B cell (primary cell): ENCODE measurements around the gene TNXB. TPM values are rescaled to one million over a fixed set of nuclear protein-coding genes. Genes with fewer than 3 reads are reported as not detected.

Experiments used
- ATAC-seq: fragments of 200-7000 bp; cut with Tn5 transposase; one replicate; pipeline ENCODE4 v1.10.0; 2021; ENCODE audit warnings: low read depth, mild to moderate bottlenecking, moderate number of reproducible peaks, moderate library complexity
- CTCF ChIA-PET: fragments of 350-600 bp; sonication (Branson Sonifier 250); formaldehyde crosslinking; loops from one replicate; lab custom pipeline; 2021; ENCODE audit warnings: antibody characterized with exemption, inconsistent platforms; lab: Charles Lee
- POLR2A ChIA-PET: fragments of 350-600 bp; sonication (Branson Sonifier 250); formaldehyde crosslinking; loops from one replicate; lab custom pipeline; 2021; ENCODE audit warnings: antibody characterized with exemption; lab: Charles Lee
- DNase-seq: peaks from one replicate; pipeline ENCODE4 v3.0.0; 2013
- H2AFZ ChIP-seq: 2 replicates; pipeline ENCODE4 v1.6.1; 2012; ENCODE audit warnings: mild to moderate bottlenecking, low read depth, low read length; ENCODE audit not compliant: insufficient read depth, poor library complexity, severe bottlenecking
- H3K27ac ChIP-seq, 2 donors: 1 replicate in 1 of 2; 2 replicates in 1 of 2; pipeline ENCODE4 v1.5.1; 2012 to 2013; ENCODE audit warnings: low read length in 2 of 2, mild to moderate bottlenecking in 2 of 2, moderate library complexity in 1 of 2
- H3K27me3 ChIP-seq, 4 experiments: fragments of 200-600 bp in 1 of 4; sonication (generic) in 1 of 4; replicated peaks in 1 of 4; 1 replicate in 2 of 4; 2 replicates in 2 of 4; pipeline versions ENCODE4 v1.6.1 to v1.7.0; 2013 to 2016; ENCODE audit warnings: low read length in 3 of 4, mild to moderate bottlenecking in 2 of 4, mixed read lengths in 1 of 4, moderate library complexity in 1 of 4; ENCODE audit not compliant: insufficient read depth in 4 of 4, control insufficient read depth in 3 of 4; ENCODE audit errors: control extremely low read depth in 1 of 4
- H3K36me3 ChIP-seq, 2 experiments: replicated peaks in 1 of 2; 1 replicate in 1 of 2; 2 replicates in 1 of 2; pipeline versions ENCODE4 v1.6.1 to v1.7.1; 2013; ENCODE audit warnings: low read length in 1 of 2; ENCODE audit not compliant: insufficient read depth in 2 of 2, control insufficient read depth in 1 of 2; ENCODE audit errors: control extremely low read depth in 1 of 2, extremely low read depth in 1 of 2
- H3K4me1 ChIP-seq, 2 donors: fragments of 200-600 bp in 1 of 2; sonication (generic) in 1 of 2; 1 replicate in 1 of 2; 2 replicates in 1 of 2; pipeline versions ENCODE4 v1.5.1 to v1.6.1; 2013 to 2017; ENCODE audit warnings: low read length in 2 of 2; ENCODE audit not compliant: control insufficient read depth in 2 of 2, insufficient read depth in 2 of 2
- H3K4me2 ChIP-seq: replicated peaks from 2 replicates; pipeline ENCODE3; 2012; ENCODE audit warnings: mild to moderate bottlenecking, low read depth, low read length; ENCODE audit not compliant: poor library complexity, severe bottlenecking
- H3K4me3 ChIP-seq, 5 experiments: fragments of 200-600 bp in 1 of 5; sonication (generic) in 1 of 5; 1 replicate in 3 of 5; 2 replicates in 2 of 5; pipeline versions ENCODE4 v1.5.1 to v1.7.0; 2011 to 2016; ENCODE audit warnings: low read length in 4 of 5, mild to moderate bottlenecking in 4 of 5, low read depth in 2 of 5, control low read depth in 1 of 5, moderate library complexity in 1 of 5; ENCODE audit not compliant: insufficient read depth in 1 of 5; ENCODE audit errors: control extremely low read depth in 1 of 5, extremely low read depth in 1 of 5
- H3K79me2 ChIP-seq: fragments of 200-600 bp; sonication (generic); one replicate; pipeline ENCODE4 v1.6.0; 2016; ENCODE audit warnings: low read length; ENCODE audit not compliant: control insufficient read depth, insufficient read depth
- H3K9ac ChIP-seq: fragments of 200-600 bp; sonication (generic); 2 replicates; pipeline ENCODE4 v1.6.1; 2017; ENCODE audit warnings: mild to moderate bottlenecking, low read length, moderate library complexity
- H3K9me3 ChIP-seq, 3 donors: one replicate each; pipeline versions ENCODE4 v1.6.1 to v1.7.1; 2013; ENCODE audit warnings: low read length in 2 of 3; ENCODE audit not compliant: control insufficient read depth in 2 of 3, insufficient read depth in 1 of 3; ENCODE audit errors: control extremely low read depth in 1 of 3
- H4K20me1 ChIP-seq: 2 replicates; pipeline ENCODE4 v1.6.0; 2012; ENCODE audit warnings: mild to moderate bottlenecking, low read length; ENCODE audit not compliant: insufficient read depth, control insufficient read depth, poor library complexity, severe bottlenecking
- H3K27ac Mint-ChIP-seq: one replicate; pipeline ENCODE4 v1.8.0; 2021; ENCODE audit warnings: mixed read lengths
- H3K27me3 Mint-ChIP-seq: one replicate; pipeline ENCODE4 v1.8.0; 2021; ENCODE audit warnings: mixed read lengths
- H3K4me1 Mint-ChIP-seq: one replicate; pipeline ENCODE4 v1.8.0; 2021; ENCODE audit warnings: mixed read lengths
- H3K4me3 Mint-ChIP-seq: one replicate; pipeline ENCODE4 v1.8.0; 2021; ENCODE audit warnings: mixed read lengths
- H3K9me3 Mint-ChIP-seq: one replicate; pipeline ENCODE4 v1.8.0; 2022; ENCODE audit warnings: mixed read lengths; ENCODE audit not compliant: insufficient read depth
- CTCF ChIP-seq: fragments of 200-600 bp; IDR thresholded peaks from one replicate; pipeline ENCODE4 v1.8.0; 2022; ENCODE audit warnings: antibody characterized with exemption, mild to moderate bottlenecking
- EZH2 ChIP-seq: IDR thresholded peaks from 2 replicates; pipeline ENCODE4 v1.6.1; 2012; ENCODE audit warnings: borderline replicate concordance, low read depth, mild to moderate bottlenecking, moderate library complexity, low read length; ENCODE audit not compliant: insufficient read depth, poor library complexity, severe bottlenecking
- WGBS: methylation state at CpG from one replicate; pipeline ENCODE4 v1.1.5; 2013; ENCODE audit warnings: missing lambda C conversion rate; ENCODE audit not compliant: insufficient coverage; 5-methylcytosine and 5-hydroxymethylcytosine counted together
- intact Hi-C: fragments of 100-400 bp; cut with micrococcal nuclease; formaldehyde crosslinking; loops from one replicate; pipeline ENCODE4 v1.10.0; 2022
- polyA plus RNA-seq: library from polyadenylated mRNA; depleted of rRNA; stranded (reverse); fragments of >200 nt; gene quantifications from 2 replicates; pipeline ENCODE4 v1.2.3, GENCODE V29; 2012
- total RNA-seq, 2 donors: library from RNA; stranded (reverse); fragments of 120-200 nt in 1 of 2; gene quantifications; 1 replicate in 1 of 2; 2 replicates in 1 of 2; pipeline versions ENCODE4 v1.2.3 to v1.2.4, GENCODE V29; 2013 to 2022

TNXB gene
- total and polyA plus RNA-seq, 2 donors (not counting 1 experiment from before 2014, with no cell fraction given), result 1.4 to 19.0 TPM

GRCh38 chr6:32154514-32155161 is 45.5 kb upstream of the TNXB start:
- peaks cover 0 to 46% (median 15%) of the 10 kb centered on the region in 4 experiments for H3K27me3 ChIP-seq
- Mint-ChIP-seq H3K9me3 (no peaks in the 10 kb centered on the region), H3K27me3 (peaks cover 30% of the 10 kb centered on the region), H3K27ac (peak overlapping the region; percentile 58), H3K4me3 (peak overlapping the region; percentile 99), H3K4me1 (peaks cover 44% of the 10 kb centered on the region)
- WGBS, result 2% methylated on average over 23 of the region's 34 CpGs
- ATAC-seq, result peak; percentile 87
- DNase-seq, result peak; percentile 86
- no peaks in the 10 kb centered on the region for H3K36me3 ChIP-seq
- H3K79me2 ChIP-seq, result no peaks in the 10 kb centered on the region
- TF ChIP-seq CTCF (peak; percentile 64), EZH2 (no peak)
- H3K27ac ChIP-seq, result no peak overlapping the region
- H2AFZ ChIP-seq, result peak overlapping the region; percentile 81
- ChIA-PET POLR2A (interaction anchor here (1.0 to 1.3 kb wide), 2 partner anchors 23 to 35 kb away, joined by 3 to 6 read pairs; partner anchors contain the start of gene PBX2), CTCF (interaction anchor here (0.6 to 1.3 kb wide), 10 partner anchors 21 to 713 kb away, joined by 3 to 11 read pairs (median 4); partner anchors contain the start of genes AGPAT1, FKBPL and GPSM3)
- H3K4me1 ChIP-seq, result peaks cover 19 to 27% of the 10 kb centered on the region in 2 donors
- H3K4me3 ChIP-seq, result peak overlapping the region; percentile 59 to 75 (median 68)
- peaks cover 0 to 4% (median 0%) of the 10 kb centered on the region in 3 donors for H3K9me3 ChIP-seq
- intact Hi-C loops, result loop anchor here (1.0 to 10.0 kb wide), 7 partner anchors 24 to 608 kb away; partner anchors contain the start of genes ATP6V1G2, FKBPL, NFKBIL1 and RNF5
- peak overlapping the region; percentile 69 for H3K9ac ChIP-seq
- peak overlapping the region; percentile 89 for H3K4me2 ChIP-seq
- H4K20me1 ChIP-seq, result no peaks in the 10 kb centered on the region
